Tibial nerve (tissue), 4 donors: ENCODE data around the gene TBC1D22A.

Experiments used
- EP300 ChIP-seq, 2 donors: sonication (generic); formaldehyde crosslinking; IDR thresholded peaks; one replicate each; pipeline ENCODE4 v1.6.1; 2017; ENCODE audit warnings: antibody characterized with exemption in 2 of 2, mild to moderate bottlenecking in 1 of 2
- POLR2A ChIP-seq, 2 donors: fragments of 450-650 bp; IDR thresholded peaks; one replicate each; pipeline ENCODE4 v1.6.1; 2017; ENCODE audit warnings: antibody characterized with exemption in 2 of 2, mild to moderate bottlenecking in 2 of 2, moderate library complexity in 2 of 2
- TF ChIP-seq, protein P1 (sequence below), 5 experiments: fragments of 200-600 bp in 3 of 5; fragments of 450-650 bp in 2 of 5; sonication (generic) in 3 of 5; IDR thresholded peaks; one replicate each; pipeline ENCODE4 v1.5.1; 2016 to 2019; ENCODE audit warnings: antibody characterized with exemption in 5 of 5, mild to moderate bottlenecking in 3 of 5, moderate library complexity in 2 of 5

GRCh38 chr22:47073075-47073474 is 310.6 kb downstream of the TBC1D22A start:
- TF ChIP-seq, protein P1, sequence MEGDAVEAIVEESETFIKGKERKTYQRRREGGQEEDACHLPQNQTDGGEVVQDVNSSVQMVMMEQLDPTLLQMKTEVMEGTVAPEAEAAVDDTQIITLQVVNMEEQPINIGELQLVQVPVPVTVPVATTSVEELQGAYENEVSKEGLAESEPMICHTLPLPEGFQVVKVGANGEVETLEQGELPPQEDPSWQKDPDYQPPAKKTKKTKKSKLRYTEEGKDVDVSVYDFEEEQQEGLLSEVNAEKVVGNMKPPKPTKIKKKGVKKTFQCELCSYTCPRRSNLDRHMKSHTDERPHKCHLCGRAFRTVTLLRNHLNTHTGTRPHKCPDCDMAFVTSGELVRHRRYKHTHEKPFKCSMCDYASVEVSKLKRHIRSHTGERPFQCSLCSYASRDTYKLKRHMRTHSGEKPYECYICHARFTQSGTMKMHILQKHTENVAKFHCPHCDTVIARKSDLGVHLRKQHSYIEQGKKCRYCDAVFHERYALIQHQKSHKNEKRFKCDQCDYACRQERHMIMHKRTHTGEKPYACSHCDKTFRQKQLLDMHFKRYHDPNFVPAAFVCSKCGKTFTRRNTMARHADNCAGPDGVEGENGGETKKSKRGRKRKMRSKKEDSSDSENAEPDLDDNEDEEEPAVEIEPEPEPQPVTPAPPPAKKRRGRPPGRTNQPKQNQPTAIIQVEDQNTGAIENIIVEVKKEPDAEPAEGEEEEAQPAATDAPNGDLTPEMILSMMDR (IDR thresholded peaks at IDR 0.05) = no peak
- TF ChIP-seq POLR2A (IDR thresholded peaks at IDR 0.05) (no peak), EP300 (IDR thresholded peaks at IDR 0.05) (no peak)
